HTR-8/SVneo (cell line): ENCODE data around the gene ADCK2.
"Not testable (repeated sequence)": the region's sequence is repeated elsewhere in the genome, so short reads cannot be mapped to it uniquely, and the experiment has no call there.

Experiments
- DNase-seq: peaks from one replicate; pipeline ENCODE4 v3.0.0; 2011; ENCODE audit warnings: low spot score, mixed read lengths; ENCODE audit not compliant: insufficient read length
- FAIRE-seq: peaks from 2 replicates; lab custom pipeline; 2011; peaks lifted over from hg19 to GRCh38; lab: Jason Lieb, UNC

The ADCK2 gene

DNA sequence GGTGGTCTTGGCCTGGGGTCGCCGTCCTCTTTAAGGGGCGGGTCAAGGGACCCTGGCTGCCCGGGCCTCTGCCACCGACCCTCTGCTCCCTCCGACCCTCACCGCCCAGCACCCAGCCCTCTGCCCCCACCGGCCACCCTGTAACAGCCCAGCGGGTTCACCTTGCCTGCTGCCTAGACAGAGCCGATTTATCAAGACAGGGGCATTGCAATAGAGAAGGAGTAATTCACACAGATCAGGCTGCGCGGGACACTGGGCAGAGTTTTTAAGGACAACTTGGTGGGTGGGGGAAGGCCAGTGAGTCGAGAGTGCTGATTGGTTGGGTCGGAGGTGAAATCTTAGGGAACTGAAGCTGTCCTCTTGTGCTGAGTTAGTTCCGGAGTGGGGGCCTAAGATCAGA is 779 bp upstream of the ADCK2 start:
- DNase-seq = no peak
- FAIRE-seq = no peak

- FAIRE-seq = no peak
- DNase-seq = no peak
Measured at GRCh38 chr7:140673063-140673773, 473 bp downstream of the ADCK2 start.

DNA sequence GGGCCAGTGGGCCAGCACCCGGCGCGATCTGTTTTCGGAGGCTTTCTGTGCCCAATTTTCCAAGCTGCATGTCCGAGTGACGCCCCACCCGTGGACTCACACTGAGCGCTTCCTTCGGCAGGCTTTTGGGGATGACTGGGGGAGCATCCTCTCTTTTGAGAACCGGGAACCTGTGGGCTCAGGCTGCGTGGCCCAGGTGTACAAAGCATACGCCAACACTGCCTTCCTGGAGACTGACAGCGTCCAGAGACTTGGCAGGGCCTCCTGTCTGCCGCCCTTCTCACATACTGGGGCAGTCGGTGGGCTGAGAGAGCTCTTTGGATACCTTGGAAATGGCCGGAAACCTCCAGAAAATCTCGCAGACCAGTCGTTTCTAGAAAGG is 1.0 kb downstream of the ADCK2 start:
- FAIRE-seq = no peak
- no peak for DNase-seq

DNA sequence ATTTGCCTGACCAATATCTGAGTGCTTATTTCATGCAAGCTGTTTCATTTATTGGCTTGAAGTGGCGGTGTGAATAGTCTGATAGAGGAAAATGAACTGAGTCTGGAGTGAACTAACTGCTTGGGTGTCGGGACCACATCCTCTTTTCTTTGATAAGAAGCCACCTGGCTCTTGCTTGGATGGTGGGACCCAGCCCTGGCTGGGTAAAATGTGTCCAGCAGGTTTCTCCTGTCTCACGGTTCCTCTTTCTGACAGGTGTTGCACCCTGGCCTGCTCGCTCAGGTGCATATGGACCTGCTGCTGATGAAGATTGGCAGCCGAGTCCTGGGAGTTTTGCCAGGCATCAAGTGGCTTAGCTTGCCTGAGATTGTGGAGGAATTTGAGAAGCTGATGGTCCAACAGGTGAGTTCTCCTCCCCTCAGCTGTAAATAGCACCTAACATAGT is 1.6 kb downstream of the ADCK2 start:
- DNase-seq = no peak
- no peak for FAIRE-seq

DNA sequence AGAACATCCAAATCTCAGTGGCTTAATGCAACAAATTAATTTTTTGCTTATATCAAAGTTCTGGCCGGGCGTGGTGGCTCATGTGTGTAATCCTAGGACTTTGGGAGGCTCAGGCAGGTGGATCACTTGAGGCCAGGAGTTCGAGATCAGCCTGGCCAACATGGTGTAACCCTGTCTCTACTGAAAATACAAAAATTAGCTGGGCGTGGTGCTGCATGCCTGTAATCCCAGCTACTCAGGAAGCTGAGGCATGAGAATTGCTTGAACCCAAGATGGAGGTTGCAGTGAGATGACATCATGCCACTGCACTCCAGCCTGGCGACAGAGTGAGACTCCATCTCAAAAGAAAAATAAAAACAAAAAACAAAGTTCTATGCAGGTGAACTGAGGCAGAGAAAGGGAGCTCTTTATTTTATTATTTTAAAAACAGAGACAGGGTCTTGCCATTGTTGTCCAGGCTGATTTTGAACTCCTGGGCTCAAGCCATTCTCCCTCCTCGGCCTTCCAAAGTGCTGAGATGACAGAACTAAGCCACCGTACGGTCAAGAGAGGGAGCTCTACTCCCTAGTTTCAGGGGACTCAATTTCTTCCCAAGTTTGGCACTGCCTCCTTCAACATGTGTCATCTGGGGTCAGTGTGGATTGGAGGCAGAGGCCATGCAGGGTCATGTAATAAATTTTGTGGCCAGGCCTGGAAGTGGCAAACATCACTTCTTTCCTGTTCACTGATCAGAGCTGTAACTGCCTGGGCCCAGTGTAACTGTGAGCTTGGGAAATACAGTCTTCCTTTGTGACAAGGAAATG is 2.4 kb downstream of the ADCK2 start:
- DNase-seq (peak; percentile 49), FAIRE-seq (no peak)

GRCh38 chr7:140675726-140676125 is 3.0 kb downstream of the ADCK2 start:
- no peak for FAIRE-seq
- DNase-seq = no peak

DNA sequence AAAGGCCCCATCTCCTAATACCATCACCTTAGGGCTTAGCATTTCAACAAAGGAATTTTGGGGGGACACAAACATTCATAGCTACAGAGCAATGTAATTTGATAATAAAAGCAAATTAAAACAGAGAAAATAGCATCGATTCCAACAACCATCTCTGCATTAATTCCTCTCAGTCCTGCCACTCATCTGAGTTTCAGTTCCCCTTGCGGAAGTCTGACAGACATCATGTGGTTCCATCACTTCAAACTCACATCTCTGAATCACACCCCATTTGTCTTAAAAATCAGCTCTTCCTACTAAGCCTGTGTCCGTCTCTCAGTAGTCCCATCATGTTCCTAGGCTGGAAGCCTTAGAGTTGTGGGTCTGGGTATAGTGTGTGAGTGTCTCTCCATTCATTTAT is 3.6 kb downstream of the ADCK2 start:
- FAIRE-seq (no peak), DNase-seq (no peak)

- not testable (repeated sequence) for DNase-seq, FAIRE-seq
Measured at GRCh38 chr7:140676956-140677355, 4.2 kb downstream of the ADCK2 start.

DNA sequence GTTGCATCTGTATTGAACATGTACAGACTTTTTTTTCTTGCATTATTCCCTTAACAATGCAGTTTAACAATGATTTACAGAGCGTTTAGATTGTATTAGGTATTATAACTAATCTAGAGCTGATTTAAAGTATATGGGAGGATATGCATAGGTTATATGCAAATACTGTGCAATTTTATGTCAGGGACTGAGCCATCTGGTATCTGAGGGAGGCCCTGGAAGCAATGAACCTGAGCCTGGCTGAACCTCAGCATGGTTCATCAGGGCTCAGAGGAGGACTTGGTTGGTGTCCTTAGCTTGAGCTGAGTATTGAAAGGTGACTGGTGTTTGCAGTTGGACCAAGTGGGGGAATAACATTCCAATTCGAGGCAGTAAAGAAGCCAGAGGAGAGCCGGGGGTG is 4.8 kb downstream of the ADCK2 start:
- no peak for DNase-seq
- no peak for FAIRE-seq

DNA sequence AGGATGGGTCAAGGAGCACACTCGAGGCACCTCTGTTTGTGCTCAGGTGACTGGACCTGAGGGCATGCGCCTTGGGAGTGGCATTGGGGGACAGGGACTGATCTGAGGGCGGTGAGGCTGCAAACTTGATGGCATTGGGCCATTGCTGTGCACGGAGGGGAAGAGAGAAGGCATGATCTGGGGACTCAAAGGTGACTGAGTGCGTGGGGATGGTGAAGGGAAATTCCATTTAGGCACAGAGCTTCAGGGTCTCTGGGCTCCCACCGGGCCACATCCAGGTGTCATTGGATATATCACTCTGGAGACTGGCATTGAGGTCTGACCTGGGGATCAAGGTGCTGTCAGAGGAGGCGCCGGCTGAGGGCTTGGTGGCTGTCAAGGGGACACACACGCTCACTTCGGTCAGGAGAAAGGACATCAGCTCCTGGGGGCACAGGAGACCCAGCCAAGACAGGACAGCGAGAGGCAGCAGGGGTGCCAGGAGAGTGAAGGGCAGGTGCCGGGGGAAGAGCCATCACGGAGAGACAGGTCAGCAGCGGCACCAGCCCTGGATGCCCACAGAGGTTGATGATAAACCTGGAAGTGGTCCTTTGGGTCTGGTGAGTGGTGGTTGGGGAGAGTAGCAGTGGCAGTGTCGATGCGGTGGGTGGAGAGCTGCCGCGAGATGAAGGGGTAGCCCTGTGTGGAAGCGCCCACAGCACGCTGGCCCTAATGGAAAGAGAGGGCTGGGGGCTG is 5.5 kb downstream of the ADCK2 start:
- DNase-seq = no peak
- FAIRE-seq = no peak

DNA sequence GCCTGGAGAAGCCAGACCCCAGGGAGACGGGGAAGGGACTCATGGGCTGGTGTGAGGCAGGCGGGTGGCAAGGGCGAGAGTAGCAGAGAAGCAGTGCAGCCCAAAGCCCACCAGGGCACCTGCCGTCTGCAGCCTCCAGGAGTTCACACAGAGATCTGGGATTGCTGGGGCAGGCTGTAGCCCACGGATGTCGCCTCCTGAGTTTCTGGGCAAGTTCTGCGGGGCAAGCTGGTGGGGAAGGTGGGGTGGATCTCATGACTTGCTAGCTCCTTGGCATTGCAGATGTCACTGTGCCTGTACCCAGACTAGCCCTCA is 6.0 kb downstream of the ADCK2 start:
- no peak for DNase-seq
- FAIRE-seq = no peak

- FAIRE-seq = no peak
- DNase-seq = no peak
Measured at GRCh38 chr7:140679186-140679585, 6.4 kb downstream of the ADCK2 start.

DNA sequence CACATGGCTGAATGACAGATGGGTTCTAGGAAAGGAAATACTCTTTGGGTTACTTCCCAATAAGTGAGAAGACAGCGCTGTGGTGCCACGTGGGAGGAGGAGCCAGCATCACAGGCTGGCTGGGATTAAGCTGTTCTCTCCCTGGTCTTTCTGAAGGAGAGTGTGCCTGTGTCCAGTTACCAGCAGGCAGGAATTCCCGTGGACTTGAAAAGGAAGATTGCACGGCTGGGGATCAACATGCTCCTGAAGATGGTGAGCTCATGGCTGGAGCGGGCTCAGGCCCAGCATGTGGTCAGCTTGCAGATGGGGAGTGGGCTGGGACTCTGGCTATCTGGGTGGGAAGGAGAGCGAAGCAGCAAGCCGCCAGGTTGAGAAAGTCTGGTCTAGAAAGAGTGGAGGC is 8.1 kb downstream of the ADCK2 start:
- no peak for FAIRE-seq
- DNase-seq = no peak

DNA sequence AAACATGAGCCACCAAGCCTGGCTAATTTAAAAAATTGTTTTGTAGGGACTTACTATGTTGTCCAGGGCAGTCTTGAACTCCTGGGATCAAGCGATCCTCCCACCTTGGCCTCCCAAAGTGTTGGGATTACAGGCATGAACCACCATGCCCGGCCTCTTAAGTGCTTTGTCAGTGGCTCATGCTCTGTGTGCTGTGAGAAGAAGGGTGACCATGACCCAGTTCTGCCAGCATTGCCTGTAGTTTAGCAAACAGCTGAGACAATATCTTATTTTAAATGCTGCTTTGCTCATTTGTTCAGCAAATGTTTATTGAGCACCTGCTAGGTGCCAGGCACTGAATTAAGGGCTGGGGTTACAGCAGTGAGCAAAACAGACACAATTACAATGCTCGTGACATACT is 9.0 kb downstream of the ADCK2 start:
- no peak for FAIRE-seq
- DNase-seq = no peak

GRCh38 chr7:140683657-140684056 is 10.9 kb downstream of the ADCK2 start:
- FAIRE-seq (no peak), DNase-seq (no peak)

- DNase-seq (no peak), FAIRE-seq (no peak)
Measured at GRCh38 chr7:140684066-140684950, 11.6 kb downstream of the ADCK2 start.

- DNase-seq = no peak
- no peak for FAIRE-seq
Measured at GRCh38 chr7:140685407-140686087, 12.8 kb downstream of the ADCK2 start.

DNA sequence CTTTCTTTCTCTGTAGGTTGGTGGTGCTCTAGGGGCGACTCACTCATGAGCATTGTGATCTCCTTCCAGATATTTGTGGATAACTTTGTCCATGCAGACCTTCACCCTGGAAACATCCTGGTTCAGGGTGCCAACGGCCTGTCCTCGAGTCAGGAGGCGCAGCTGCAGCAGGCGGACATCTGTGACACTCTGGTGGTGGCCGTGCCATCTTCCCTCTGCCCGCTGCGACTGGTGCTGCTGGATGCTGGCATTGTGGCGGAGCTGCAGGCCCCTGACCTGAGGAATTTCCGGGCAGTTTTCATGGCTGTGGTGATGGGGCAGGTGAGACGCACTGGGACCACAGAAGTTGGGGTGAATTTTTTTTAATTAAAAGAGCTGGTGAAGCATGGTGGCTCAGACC is 14.2 kb downstream of the ADCK2 start:
- DNase-seq (no peak), FAIRE-seq (no peak)

GRCh38 chr7:140688341-140688740 is 15.6 kb downstream of the ADCK2 start:
- FAIRE-seq (no peak), DNase-seq (no peak)
